ENCODE results near the gene MRPL39. TPM values are rescaled to one million over a fixed set of nuclear protein-coding genes. Genes with fewer than 3 reads are reported as not detected.

The MRPL39 gene
- total RNA-seq, 2 donors from 2014 or later, result 43.2 to 46.3 TPM

- 87 to 93% methylated on average over 2 of the region's 2 CpGs for WGBS, 2 experiments (ENCODE audit: insufficient coverage in 1 of 2, insufficient read length in 1 of 2)
- H3K4me1 ChIP-seq (ENCODE audit: control insufficient read depth, insufficient read depth, low read length), result no peaks in the 10 kb centered on the region
- no peak overlapping the region for H3K4me3 ChIP-seq (ENCODE audit: low read length)
- no peak overlapping the region for H3K9ac ChIP-seq (ENCODE audit: extremely low read depth, low read length, poor library complexity, severe bottlenecking)
- no peaks in the 10 kb centered on the region for H3K9me3 Mint-ChIP-seq
- H3K27me3 ChIP-seq (ENCODE audit: control insufficient read depth, insufficient read depth, low read length, poor library complexity, severe bottlenecking), result no peaks in the 10 kb centered on the region
- DNase-seq, result no peak
- H3K36me3 Mint-ChIP-seq (ENCODE audit: low read depth), result no peaks in the 10 kb centered on the region
- H3K4me1 Mint-ChIP-seq, result no peaks in the 10 kb centered on the region
- TF ChIP-seq CTCF (conservative IDR thresholded peaks at IDR 0.05), result no peak
- peaks cover 13% of the 10 kb centered on the region for H3K9me3 ChIP-seq (ENCODE audit: control insufficient read depth, low read length)
- H3K27me3 Mint-ChIP-seq (ENCODE audit: insufficient read depth), result no peaks in the 10 kb centered on the region
- no peaks in the 10 kb centered on the region for H3K36me3 ChIP-seq (ENCODE audit: control insufficient read depth, insufficient read depth, low read length)
- no peak overlapping the region for H3K27ac Mint-ChIP-seq
- no peak overlapping the region for H3K4me3 Mint-ChIP-seq
- H3K27ac ChIP-seq (ENCODE audit: low read depth, low read length), result no peak overlapping the region
Measured at GRCh38 chr21:25535849-25536248, 71.4 kb downstream of the MRPL39 start.

Other genes with a start within 250 kb of the MRPL39 start
- gene JAM2, start 31.8 kb upstream of the MRPL39 start, total RNA-seq, result 1 to 10 TPM in 1 of 2 donors, under 1 TPM in 1; 0.48 to 1.7 TPM
- 100 to 1,000 TPM; 126 to 131 TPM for gene ATP5PF, start 127.4 kb upstream of the MRPL39 start, total RNA-seq
- gene GABPA, start 127.5 kb upstream of the MRPL39 start, total RNA-seq, result 10 to 100 TPM; 30.4 to 35.3 TPM